Peyer's patch (tissue), 4 donors: ENCODE measurements around the gene CTRB2.

ENCODE experiments used
- POLR2A ChIP-seq, 2 donors: fragments of 450-650 bp; IDR thresholded peaks; one replicate each; pipeline ENCODE4 v1.5.1; 2017; ENCODE audit warnings: antibody characterized with exemption in 2 of 2, mild to moderate bottlenecking in 2 of 2, moderate library complexity in 2 of 2
- TF ChIP-seq, protein P1 (sequence below), 6 experiments: fragments of 450-650 bp in 4 of 6; fragments of 200-600 bp in 2 of 6; sonication (generic) in 1 of 6; IDR thresholded peaks; one replicate each; pipeline ENCODE4 v1.5.1; 2017 to 2019; ENCODE audit warnings: antibody characterized with exemption in 6 of 6, mild to moderate bottlenecking in 3 of 6, moderate library complexity in 1 of 6

DNA sequence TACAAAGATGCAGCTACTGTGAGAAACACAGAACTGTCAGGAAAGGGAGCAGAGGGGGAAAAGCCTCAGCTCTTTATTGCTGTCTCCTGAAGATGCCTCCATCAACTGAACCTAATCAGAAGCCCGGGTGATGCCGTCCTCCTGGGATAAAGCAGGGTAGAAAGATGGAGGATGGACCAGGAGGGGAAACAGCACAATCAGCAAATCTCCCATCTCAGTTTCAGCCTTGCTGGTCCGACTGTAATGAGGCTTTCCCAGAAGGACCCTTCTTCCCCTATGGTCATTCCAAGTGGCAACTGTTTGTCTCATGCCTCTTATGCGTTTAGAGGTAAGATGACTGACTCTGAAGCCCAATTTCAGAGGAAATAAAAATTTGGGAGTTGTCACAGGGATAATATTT lies 34.4 kb downstream of the CTRB2 start:
- TF ChIP-seq POLR2A (IDR thresholded peaks at IDR 0.05) = no peak
- TF ChIP-seq, protein P1, sequence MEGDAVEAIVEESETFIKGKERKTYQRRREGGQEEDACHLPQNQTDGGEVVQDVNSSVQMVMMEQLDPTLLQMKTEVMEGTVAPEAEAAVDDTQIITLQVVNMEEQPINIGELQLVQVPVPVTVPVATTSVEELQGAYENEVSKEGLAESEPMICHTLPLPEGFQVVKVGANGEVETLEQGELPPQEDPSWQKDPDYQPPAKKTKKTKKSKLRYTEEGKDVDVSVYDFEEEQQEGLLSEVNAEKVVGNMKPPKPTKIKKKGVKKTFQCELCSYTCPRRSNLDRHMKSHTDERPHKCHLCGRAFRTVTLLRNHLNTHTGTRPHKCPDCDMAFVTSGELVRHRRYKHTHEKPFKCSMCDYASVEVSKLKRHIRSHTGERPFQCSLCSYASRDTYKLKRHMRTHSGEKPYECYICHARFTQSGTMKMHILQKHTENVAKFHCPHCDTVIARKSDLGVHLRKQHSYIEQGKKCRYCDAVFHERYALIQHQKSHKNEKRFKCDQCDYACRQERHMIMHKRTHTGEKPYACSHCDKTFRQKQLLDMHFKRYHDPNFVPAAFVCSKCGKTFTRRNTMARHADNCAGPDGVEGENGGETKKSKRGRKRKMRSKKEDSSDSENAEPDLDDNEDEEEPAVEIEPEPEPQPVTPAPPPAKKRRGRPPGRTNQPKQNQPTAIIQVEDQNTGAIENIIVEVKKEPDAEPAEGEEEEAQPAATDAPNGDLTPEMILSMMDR (IDR thresholded peaks at IDR 0.05) = no peak
